ENCODE data around the gene HERC2.

DNA sequence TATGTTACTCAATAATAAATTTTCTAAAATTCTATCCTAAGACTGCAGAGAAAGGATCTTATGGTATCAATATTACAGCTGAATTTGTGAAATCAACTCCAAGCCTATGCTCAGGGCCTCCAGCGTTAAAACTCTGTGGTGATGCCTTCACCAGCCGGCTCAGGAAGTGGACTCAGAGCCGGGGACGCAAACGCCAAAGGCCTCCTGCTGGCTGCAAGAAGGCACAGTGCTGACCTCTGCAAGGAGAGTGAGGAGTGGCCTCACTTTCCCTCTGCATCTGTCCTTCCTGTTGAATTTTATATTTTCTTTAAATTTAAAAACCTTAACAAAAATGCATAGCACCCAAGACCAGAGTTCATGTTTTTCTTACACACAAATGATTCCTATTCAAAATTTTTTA, 48.5 kb downstream of the HERC2 start:
- TF ChIP-seq, protein P1, sequence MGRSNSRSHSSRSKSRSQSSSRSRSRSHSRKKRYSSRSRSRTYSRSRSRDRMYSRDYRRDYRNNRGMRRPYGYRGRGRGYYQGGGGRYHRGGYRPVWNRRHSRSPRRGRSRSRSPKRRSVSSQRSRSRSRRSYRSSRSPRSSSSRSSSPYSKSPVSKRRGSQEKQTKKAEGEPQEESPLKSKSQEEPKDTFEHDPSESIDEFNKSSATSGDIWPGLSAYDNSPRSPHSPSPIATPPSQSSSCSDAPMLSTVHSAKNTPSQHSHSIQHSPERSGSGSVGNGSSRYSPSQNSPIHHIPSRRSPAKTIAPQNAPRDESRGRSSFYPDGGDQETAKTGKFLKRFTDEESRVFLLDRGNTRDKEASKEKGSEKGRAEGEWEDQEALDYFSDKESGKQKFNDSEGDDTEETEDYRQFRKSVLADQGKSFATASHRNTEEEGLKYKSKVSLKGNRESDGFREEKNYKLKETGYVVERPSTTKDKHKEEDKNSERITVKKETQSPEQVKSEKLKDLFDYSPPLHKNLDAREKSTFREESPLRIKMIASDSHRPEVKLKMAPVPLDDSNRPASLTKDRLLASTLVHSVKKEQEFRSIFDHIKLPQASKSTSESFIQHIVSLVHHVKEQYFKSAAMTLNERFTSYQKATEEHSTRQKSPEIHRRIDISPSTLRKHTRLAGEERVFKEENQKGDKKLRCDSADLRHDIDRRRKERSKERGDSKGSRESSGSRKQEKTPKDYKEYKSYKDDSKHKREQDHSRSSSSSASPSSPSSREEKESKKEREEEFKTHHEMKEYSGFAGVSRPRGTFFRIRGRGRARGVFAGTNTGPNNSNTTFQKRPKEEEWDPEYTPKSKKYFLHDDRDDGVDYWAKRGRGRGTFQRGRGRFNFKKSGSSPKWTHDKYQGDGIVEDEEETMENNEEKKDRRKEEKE (IDR thresholded peaks at IDR 0.05; ENCODE audit: borderline replicate concordance in 1 of 2, control insufficient read depth in 1 of 2, low read depth in 2 of 2, low read length in 1 of 2): no peak
- TF ChIP-seq FUS (optimal IDR thresholded peaks at IDR 0.05; ENCODE audit: low read depth, low read length) (no peak), ZNF3 (CRISPR knock-in tag; IDR thresholded peaks at IDR 0.05) (no peak), KLF1 (tag; IDR thresholded peaks at IDR 0.05) (no peak), MAFF (IDR thresholded peaks at IDR 0.05; ENCODE audit: low read length) (no peak)
- TF ChIP-seq, protein P2, sequence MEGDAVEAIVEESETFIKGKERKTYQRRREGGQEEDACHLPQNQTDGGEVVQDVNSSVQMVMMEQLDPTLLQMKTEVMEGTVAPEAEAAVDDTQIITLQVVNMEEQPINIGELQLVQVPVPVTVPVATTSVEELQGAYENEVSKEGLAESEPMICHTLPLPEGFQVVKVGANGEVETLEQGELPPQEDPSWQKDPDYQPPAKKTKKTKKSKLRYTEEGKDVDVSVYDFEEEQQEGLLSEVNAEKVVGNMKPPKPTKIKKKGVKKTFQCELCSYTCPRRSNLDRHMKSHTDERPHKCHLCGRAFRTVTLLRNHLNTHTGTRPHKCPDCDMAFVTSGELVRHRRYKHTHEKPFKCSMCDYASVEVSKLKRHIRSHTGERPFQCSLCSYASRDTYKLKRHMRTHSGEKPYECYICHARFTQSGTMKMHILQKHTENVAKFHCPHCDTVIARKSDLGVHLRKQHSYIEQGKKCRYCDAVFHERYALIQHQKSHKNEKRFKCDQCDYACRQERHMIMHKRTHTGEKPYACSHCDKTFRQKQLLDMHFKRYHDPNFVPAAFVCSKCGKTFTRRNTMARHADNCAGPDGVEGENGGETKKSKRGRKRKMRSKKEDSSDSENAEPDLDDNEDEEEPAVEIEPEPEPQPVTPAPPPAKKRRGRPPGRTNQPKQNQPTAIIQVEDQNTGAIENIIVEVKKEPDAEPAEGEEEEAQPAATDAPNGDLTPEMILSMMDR (IDR thresholded peaks at IDR 0.05 in 2 of 3, conservative IDR thresholded peaks at IDR 0.05 in 1 of 3; ENCODE audit: insufficient read depth in 2 of 3, low read depth in 1 of 3, low read length in 3 of 3): no peak
